GM08714 (cell line): ENCODE data around the gene COL18A1.

Source experiments
- H3K4me3 ChIP-seq: fragments of 200-500 bp; sonication (Bioruptor generic); 2 replicates; pipeline ENCODE4 v1.5.1; 2014; ENCODE audit warnings: mild to moderate bottlenecking, low read length, inconsistent platforms
- ZNF274 ChIP-seq: IDR thresholded peaks from 2 replicates; pipeline ENCODE4 v1.6.1; 2012; ENCODE audit warnings: mild to moderate bottlenecking, low read depth, low read length

Gene COL18A1

DNA sequence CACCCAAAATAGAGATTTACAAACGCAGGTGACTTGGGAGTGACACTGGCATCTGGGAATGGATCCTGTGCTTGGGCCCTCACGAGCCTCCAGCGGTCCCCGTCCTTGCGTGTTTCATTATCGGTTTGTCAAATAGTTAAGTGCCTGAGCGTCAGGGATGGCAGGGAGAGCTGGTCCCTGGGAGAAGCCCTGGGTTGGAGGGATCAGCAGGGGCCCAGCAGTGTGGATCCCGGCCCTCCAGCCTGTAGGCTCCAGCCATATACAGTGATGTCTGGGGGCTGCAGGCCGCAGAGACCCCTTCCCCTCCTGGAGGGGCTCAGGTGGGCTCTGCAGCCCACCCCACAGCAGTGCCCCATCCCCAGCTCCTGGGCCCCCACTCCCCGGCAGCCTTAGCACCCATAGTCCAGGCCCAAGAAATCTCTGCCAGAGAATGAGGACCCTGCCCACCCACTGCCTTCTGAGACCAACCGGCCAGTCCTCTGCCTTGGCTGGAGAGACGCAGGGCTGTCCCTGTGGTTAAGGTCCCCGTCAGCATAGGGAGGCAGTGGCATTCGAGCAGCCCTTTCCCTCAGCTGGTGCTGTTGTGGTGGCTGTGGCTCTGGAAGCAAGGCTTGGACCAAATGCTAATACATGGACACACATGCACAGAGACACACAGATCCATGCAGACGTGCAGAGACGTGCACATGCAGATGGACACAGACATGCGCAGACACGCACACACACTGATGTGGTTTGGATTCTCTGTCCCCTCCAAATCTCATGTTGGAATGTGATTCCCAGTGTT is 139.7 kb downstream of the COL18A1 start:
- no peak for TF ChIP-seq ZNF274
- no peak overlapping the region for H3K4me3 ChIP-seq

DNA sequence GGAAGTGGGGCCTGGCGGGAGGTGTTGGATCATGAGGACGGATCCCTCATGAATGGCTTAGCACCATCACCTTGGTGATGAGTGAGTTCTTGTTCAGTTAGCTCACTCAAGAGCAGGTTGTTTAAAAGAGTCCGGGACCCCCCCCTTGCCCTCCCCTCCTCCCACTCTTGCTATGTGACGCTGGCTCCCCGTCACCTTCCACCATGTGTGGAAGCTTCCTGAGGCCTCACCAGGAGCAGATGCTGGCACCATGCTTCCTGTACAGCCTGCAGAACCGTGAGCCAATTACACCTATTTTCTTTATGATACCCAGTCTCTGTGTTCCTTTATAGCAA is 140.2 kb downstream of the COL18A1 start:
- no peak for TF ChIP-seq ZNF274
- no peak overlapping the region for H3K4me3 ChIP-seq

DNA sequence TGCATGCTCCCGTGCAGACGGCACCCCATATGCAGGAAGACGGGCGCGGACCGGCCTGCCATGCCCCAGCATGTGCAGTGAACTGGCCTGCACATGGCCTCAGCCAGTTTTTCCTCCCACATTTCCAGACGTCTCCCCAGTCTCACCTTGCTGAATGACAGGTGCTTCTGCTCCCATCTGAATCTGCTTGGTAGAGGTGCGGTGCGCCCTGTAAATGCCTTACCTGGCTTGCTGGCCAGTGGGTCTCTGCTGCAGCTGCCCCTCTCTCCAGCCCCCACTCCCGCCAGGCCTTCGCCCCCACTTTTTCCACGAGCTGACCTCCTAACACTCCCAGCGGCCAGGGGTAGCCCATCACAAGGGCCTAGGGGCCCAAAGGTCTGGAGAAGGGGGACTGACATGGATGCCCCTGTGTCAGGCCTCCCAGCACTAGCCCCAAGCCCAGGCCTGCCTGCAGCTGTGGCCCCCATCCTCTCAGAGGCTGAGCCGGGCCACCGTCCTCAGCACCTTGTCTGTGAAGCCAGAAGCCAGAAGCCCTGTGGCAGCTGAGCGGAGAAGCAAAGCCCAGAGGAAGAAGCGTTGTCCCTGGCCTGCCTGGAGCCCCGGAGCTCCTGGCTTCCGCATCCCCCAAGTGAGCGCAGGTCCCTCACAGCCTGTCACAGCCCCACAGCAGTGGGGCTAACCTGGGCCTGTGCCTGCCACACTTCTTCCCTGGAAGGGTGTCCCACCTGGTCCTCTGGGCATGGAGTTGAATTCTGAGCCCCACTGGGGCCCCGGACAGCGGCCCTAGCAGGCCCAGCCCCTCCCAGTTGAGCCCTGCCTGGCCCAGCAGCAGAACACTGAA is 140.9 kb downstream of the COL18A1 start:
- TF ChIP-seq ZNF274: no peak
- no peak overlapping the region for H3K4me3 ChIP-seq

DNA sequence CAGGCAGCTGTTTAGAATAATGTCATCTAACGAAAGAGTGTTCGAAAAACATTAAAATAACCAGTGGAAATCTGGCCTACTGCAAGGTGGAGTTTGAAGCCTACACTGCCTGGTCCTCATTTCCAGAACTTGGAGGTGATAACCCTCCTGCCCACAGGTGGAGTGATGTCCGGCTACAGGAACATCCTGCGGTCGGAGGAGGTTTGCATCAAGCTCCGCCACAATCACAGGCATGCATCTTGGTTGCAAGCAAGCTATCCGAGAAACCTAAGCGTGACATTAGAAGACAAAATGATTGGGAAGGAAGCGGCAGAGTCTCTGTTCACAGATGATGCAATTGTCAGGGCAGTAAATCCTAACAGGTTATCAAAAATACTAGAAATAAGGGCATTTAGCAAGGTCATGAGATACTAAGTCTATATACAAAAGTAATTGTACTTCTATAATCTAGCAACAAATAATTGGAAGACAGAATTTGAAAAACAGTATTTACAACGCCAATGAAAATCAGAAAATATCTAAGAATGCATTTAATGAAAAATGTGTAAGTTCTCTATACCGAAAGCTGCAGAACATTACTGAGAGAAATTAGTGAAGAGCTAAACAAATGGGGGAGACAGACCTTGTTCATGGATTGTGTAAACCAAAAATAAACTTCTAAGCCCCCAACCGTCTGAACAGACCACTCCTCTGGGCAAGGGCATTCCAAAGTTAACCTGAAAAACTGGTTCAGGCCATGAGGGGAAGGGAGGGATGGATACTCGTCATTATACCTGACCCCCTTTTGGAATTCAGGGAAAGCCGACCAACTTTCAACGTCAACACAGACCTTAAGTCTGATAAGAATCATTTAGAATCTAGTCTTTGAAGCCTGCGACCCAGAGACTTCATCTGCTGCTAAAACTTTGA is 141.9 kb downstream of the COL18A1 start:
- H3K4me3 ChIP-seq: no peak overlapping the region
- TF ChIP-seq ZNF274: no peak

DNA sequence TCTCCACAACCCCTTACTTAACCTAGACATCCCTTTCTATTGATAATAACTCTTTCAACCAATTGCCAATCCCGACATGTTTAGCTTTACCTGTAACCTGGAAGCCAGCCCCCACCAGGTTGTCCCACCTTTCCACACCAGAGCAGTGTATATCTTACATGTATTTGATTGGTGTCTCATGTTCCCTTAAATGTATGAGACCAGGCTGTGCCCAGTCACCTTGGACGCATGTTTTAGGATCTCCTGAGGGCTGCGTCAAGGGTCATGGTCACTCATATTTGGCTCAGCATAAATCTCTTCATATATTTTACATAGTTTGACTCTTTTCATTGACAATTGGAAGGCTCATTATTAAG is 142.6 kb downstream of the COL18A1 start:
- no peak overlapping the region for H3K4me3 ChIP-seq
- no peak for TF ChIP-seq ZNF274

DNA sequence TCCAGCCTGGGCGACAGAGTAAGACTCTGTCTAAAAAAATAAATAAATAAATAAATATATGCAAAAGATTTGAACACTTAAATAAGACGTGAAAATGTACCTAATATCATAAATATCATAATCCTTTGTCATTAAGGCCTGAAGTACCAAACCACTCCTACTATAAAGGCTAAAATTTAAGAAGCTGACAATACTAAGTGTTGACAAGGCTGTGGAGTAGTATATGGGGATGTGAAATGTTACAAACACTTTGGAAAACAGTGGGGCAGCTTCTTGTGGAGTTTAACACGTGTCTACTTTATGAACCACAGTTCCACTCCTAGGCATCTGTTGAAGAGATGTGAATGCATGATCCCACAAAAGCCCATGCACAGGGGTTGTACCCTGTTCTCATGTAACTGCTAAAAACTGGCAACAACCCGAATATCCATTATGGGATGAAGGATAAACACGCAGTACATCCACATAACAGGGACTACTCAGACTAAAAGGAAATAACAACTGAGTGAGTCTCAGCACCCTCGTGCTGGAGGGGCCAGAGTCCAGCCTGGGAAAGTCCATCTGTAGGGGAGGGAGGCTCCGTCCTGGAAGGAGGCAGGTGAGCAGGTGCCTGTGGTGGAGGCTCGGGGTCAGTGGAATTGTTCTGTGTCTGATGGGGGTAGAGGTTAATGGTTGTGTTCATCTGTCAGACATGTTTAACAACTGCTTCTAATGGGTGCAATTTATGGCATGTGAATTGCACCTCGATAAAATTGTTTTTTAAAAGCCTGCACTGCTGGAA is 143.9 kb downstream of the COL18A1 start:
- no peak for TF ChIP-seq ZNF274
- H3K4me3 ChIP-seq: no peak overlapping the region

DNA sequence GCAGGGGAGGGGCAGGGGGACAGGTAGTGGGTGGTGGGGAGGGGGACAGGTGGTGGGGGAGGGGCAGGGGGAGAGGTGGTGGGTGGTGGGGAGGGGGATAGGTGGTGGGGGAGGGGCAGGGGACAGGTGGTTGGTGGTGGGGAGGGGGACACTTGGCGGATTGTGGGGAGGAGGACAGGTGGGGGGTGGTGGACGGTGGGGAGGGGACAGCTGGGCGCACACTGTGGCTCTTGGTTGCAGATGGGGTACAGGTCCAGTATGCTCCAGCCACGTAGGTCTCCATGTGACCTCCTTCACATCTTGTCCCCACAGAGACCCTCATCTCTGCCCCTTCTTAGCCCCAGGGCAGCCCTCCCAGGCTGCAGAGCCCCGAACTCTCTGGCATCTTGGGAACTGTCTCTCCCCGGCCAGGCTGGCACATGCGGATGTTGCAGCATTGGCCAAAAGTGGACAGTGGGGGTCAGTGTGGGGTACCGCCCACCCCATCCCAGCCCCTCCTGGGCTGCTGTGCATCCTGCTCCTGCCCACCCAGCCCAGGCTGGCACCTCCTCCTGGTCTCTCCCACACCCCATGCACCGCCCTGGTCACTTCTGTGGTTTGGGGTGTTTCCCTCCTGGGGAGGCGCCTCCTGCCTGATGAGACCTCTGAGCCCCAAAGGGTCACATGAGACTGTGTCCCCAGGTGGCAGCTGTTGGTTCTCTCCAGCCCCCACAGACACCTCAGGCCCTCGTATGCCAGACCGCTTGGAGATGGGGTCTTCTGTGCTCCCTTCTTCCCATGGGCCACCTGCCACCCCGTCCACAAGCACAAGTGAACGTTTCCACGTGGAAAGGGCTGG is 144.9 kb downstream of the COL18A1 start:
- H3K4me3 ChIP-seq: peak overlapping the region; percentile 32; the same call in 1 of the 2 replicates
- no peak for TF ChIP-seq ZNF274

DNA sequence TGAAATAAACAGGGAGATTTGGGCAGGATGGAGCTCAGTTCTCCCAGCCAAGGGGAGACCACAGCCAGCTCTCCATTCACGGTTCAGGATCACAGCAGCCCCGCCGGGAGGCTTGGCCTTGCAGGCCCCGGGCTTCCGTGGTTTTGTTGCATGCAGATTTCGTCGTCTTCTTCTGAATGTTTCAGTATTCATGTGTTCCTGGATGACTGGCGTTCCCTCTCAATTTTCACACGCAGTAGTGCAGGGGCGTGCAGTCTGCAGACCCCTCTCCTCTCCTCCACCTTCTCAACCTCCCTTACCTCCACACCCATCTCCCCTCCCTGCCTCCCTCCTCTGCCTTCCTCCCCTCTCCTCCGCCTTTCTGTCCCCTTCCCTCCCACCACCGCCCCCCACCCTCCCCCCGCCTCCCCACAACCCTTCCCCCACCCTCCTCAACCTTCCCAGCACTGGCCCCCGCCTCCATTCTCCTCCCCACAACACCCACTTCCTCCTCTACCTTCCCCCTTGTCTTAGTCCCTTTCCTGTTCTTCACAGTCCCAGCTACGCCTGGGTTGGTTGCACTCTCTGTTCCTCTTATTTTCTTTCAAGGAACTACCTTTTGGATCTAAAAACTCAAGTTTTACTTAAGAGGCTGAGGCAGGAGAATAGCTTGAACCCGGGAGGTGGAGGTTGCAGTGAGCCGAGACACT is 145.7 kb downstream of the COL18A1 start:
- H3K4me3 ChIP-seq: peak overlapping the region; percentile 32; the same call in 1 of the 2 replicates
- TF ChIP-seq ZNF274: no peak

DNA sequence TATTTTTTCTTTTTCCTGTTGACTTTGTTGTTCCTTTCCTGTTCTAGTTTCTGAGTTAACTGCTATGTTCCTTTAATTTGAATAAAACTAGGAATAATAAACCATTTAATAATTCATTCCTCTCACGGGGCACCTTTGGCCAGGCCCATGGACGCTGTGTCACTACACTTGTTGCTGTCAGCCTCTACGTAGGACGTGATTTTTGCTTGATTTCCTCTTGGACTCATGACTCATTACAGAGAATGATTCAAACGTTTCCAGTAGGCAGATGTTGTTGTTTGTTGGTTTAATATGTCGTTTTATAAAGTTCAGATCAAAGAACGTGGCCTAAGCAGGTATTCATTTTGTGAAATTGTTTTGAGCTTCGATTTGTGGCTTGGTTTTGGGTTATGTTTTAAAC is 146.4 kb downstream of the COL18A1 start:
- no peak for TF ChIP-seq ZNF274
- H3K4me3 ChIP-seq: peak overlapping the region; percentile 28; the same call in 1 of the 2 replicates

DNA sequence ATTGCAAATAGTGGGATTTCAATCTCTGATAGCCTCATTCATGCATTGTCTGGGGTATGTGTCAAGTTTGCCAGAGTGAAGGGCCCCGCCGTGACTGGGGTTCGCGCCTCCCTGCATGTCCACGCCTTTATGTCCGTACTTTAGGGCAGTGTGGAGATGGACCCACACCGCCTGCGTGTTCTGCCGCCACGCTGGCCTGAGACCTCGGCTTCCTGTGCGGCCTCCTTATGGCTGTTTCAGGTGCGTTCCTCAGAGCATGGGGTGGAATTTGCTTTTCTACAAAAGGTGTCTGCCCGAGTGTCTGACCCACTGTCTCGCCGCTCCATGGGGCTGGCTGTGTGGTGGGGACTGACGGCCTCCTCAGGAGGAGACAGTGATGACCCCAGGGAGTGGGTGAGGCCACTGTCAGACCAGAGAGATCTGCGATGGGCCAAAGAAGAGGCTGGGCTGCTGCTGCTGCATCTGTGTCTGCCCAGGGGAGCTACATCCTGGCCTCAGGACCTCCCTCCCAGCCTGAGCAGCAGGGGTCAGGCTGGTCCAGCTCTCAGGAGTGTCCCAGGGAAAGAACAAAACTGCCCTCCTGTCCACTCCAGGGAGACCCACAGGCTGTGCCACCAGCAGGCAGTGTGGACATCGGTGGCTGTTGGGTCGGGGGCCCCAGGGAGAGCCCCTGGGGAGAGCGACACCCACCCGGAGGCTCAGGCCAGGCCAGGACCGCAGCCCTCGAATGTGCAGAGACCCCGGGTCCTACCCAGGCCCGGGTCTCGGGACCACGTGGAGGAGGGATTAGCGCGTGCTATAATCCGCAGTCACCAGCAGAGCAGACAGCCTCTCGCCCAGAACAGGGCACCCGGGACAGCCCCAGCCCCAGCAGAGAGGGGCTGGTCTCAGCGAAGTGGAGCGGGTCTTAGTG is 147.1 kb downstream of the COL18A1 start:
- no peak overlapping the region for H3K4me3 ChIP-seq
- no peak for TF ChIP-seq ZNF274

DNA sequence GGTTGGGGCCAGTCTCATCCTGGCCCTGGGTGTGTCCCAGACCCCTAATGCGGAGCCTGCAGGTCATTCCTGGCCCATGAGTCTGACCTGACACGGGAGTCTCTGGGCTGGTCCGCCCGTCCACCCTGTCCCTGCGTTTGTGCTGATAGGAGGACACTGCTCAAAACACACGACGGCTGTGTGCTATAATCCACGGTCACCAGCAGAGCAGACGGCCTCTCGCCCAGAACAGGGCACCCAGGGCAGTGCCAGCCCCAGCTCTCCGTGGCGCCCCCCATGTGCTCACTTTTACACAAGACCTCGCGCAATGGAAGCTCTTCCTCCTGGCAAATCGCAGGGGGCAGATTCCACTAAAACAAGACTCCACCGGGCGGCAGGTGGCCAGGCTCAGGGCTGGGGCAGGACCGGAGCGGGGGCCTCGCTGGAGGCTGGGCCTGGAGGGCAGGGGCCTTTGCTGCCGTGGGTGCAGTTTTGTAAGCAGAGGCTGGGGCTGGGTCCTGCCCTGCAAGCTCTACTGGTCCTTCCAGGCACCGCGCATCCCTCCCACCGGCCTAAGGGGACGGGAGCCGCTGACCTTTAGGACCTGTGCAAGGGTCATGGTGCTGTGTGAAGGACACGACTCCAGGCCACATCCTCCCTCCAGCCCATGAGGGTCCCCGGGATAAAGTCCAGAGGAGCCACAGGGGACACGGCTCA is 147.9 kb downstream of the COL18A1 start:
- H3K4me3 ChIP-seq: no peak overlapping the region

More for the DNA sequence above, 147.9 kb downstream of the COL18A1 start:
- no peak for TF ChIP-seq ZNF274
